Progenitor cell of endocrine pancreas (in vitro differentiated cells): Measurements from ENCODE around the gene NPS. TPM values are rescaled to one million over a fixed set of nuclear protein-coding genes. Genes with fewer than 3 reads are reported as not detected.

Experiments
- DNase-seq: peaks from one replicate; pipeline ENCODE4 v3.0.0; 2021; ENCODE audit warnings: low spot score; ENCODE audit not compliant: unreplicated experiment
- H3K27ac Mint-ChIP-seq: 2 replicates; pipeline ENCODE4 v1.8.0; 2021; ENCODE audit warnings: mild to moderate bottlenecking, moderate library complexity, mixed read lengths
- H3K27me3 Mint-ChIP-seq: 2 replicates; pipeline ENCODE4 v1.8.0; 2021; ENCODE audit warnings: mixed read lengths
- H3K36me3 Mint-ChIP-seq: 2 replicates; pipeline ENCODE4 v1.8.0; 2022; ENCODE audit warnings: mixed read lengths; ENCODE audit not compliant: insufficient read depth
- H3K4me1 Mint-ChIP-seq: 2 replicates; pipeline ENCODE4 v1.8.0; 2021; ENCODE audit warnings: low read depth, mixed read lengths
- H3K4me3 Mint-ChIP-seq: 2 replicates; pipeline ENCODE4 v1.8.0; 2021; ENCODE audit warnings: low read depth, mild to moderate bottlenecking, moderate library complexity, mixed read lengths
- H3K9me3 Mint-ChIP-seq: 2 replicates; pipeline ENCODE4 v1.8.0; 2021; ENCODE audit warnings: low read depth, mixed read lengths
- CTCF ChIP-seq: fragments of 200-600 bp; sonication (generic); IDR thresholded peaks from one replicate; pipeline ENCODE4 v1.5.0; 2021; ENCODE audit warnings: antibody characterized with exemption, mild to moderate bottlenecking; ENCODE audit not compliant: unreplicated experiment
- total RNA-seq: library from RNA; stranded (reverse); gene quantifications from 2 replicates; pipeline ENCODE4 v1.2.1, GENCODE V29; 2021

Gene NPS
- total RNA-seq, 1 donor from 2014 or later: not detected

- DNase-seq: no peak
- TF ChIP-seq CTCF: no peak
- Mint-ChIP-seq H3K27ac (no peak overlapping the region), H3K4me3 (no peak overlapping the region), H3K27me3 (peaks cover 21% of the 10 kb centered on the region), H3K36me3 (no peaks in the 10 kb centered on the region), H3K4me1 (no peaks in the 10 kb centered on the region), H3K9me3 (no peaks in the 10 kb centered on the region)
Measured at GRCh38 chr10:127527891-127528290, 21.2 kb upstream of the NPS start.

GRCh38 chr10:127532193-127532592 is 16.9 kb upstream of the NPS start:
- no peak for DNase-seq
- TF ChIP-seq CTCF: no peak
- H3K9me3 Mint-ChIP-seq: no peaks in the 10 kb centered on the region
- no peak overlapping the region for H3K4me3 Mint-ChIP-seq
- peaks cover 14% of the 10 kb centered on the region for H3K27me3 Mint-ChIP-seq
- H3K4me1 Mint-ChIP-seq: no peaks in the 10 kb centered on the region
- H3K27ac Mint-ChIP-seq: no peak overlapping the region
- no peaks in the 10 kb centered on the region for H3K36me3 Mint-ChIP-seq

- H3K4me1 Mint-ChIP-seq: no peaks in the 10 kb centered on the region
- DNase-seq: no peak
- no peak overlapping the region for H3K27ac Mint-ChIP-seq
- no peaks in the 10 kb centered on the region for H3K36me3 Mint-ChIP-seq
- H3K4me3 Mint-ChIP-seq: no peak overlapping the region
- H3K27me3 Mint-ChIP-seq: peaks cover 12% of the 10 kb centered on the region
- no peaks in the 10 kb centered on the region for H3K9me3 Mint-ChIP-seq
- no peak for TF ChIP-seq CTCF
Measured at GRCh38 chr10:127532659-127533058, 16.4 kb upstream of the NPS start.

GRCh38 chr10:127534074-127534473 is 15.0 kb upstream of the NPS start:
- DNase-seq: no peak
- no peak overlapping the region for H3K4me3 Mint-ChIP-seq
- no peaks in the 10 kb centered on the region for H3K9me3 Mint-ChIP-seq
- H3K36me3 Mint-ChIP-seq: no peaks in the 10 kb centered on the region
- peaks cover 13% of the 10 kb centered on the region for H3K27me3 Mint-ChIP-seq
- TF ChIP-seq CTCF: no peak
- no peak overlapping the region for H3K27ac Mint-ChIP-seq
- no peaks in the 10 kb centered on the region for H3K4me1 Mint-ChIP-seq

- H3K4me1 Mint-ChIP-seq: no peaks in the 10 kb centered on the region
- H3K36me3 Mint-ChIP-seq: no peaks in the 10 kb centered on the region
- H3K4me3 Mint-ChIP-seq: no peak overlapping the region
- no peak for TF ChIP-seq CTCF
- H3K9me3 Mint-ChIP-seq: no peaks in the 10 kb centered on the region
- H3K27me3 Mint-ChIP-seq: peaks cover 13% of the 10 kb centered on the region
- no peak overlapping the region for H3K27ac Mint-ChIP-seq
- no peak for DNase-seq
Measured at GRCh38 chr10:127534496-127534895, 14.6 kb upstream of the NPS start.
